PC-3 (cell line): ENCODE data around the gene CD101.

Source experiments
- CTCF ChIP-seq: fragments of 300-600 bp; sonication (generic); conservative IDR thresholded peaks from 2 replicates; pipeline ENCODE4 v1.5.1; 2017; ENCODE audit warnings: antibody characterized with exemption, low read depth, mild to moderate bottlenecking, low read length
- EZH2 ChIP-seq: fragments of 300-600 bp; sonication (generic); IDR thresholded peaks from one replicate; pipeline ENCODE4 v1.6.1; 2017; ENCODE audit warnings: antibody characterized with exemption, mild to moderate bottlenecking, low read length; ENCODE audit not compliant: unreplicated experiment

GRCh38 chr1:117061986-117062415 is 60.4 kb downstream of the CD101 start:
- TF ChIP-seq CTCF = no peak
- no peak for TF ChIP-seq EZH2
